GM12878 (cell line): Measurements from ENCODE around the gene OR52D1.

Experiments used
- EZH2 ChIP-seq: IDR thresholded peaks from 2 replicates; pipeline ENCODE4 v1.6.1; 2012; ENCODE audit warnings: low read depth, mild to moderate bottlenecking, control low read depth, inconsistent platforms, low read length, borderline replicate concordance; ENCODE audit not compliant: control insufficient read depth
- GABPA ChIP-seq: IDR thresholded peaks from 2 replicates; pipeline ENCODE4 v1.6.1; 2014; ENCODE audit warnings: antibody characterized with exemption, low read depth, mild to moderate bottlenecking, inconsistent platforms
- NFIC ChIP-seq: IDR thresholded peaks from 2 replicates; pipeline ENCODE4 v1.6.1; 2012; ENCODE audit warnings: low read depth, mild to moderate bottlenecking, inconsistent platforms, low read length, moderate library complexity
- SUZ12 ChIP-seq: fragments of 200-600 bp; sonication (generic); IDR thresholded peaks from one replicate; pipeline ENCODE4 v1.6.1; 2018; ENCODE audit warnings: antibody characterized with exemption, mild to moderate bottlenecking; ENCODE audit not compliant: unreplicated experiment
- TBL1XR1 ChIP-seq: IDR thresholded peaks from 2 replicates; pipeline ENCODE4 v1.6.1; 2012; ENCODE audit warnings: low read depth, low read length, improper control_type of control experiment
- TF ChIP-seq, protein P1 (sequence below): IDR thresholded peaks from 2 replicates; pipeline ENCODE4 v1.6.1; 2011; ENCODE audit warnings: low read depth, mild to moderate bottlenecking, low read length, moderate library complexity, borderline replicate concordance; ENCODE audit errors: extremely low read depth
- TF ChIP-seq, protein P2 (sequence below): IDR thresholded peaks from 2 replicates; pipeline ENCODE4 v1.6.1; 2012; ENCODE audit warnings: low read depth, low read length, improper control_type of control experiment
- TF ChIP-seq, protein P3 (sequence below), 3 experiments: IDR thresholded peaks in 2 of 3; conservative IDR thresholded peaks in 1 of 3; 2 replicates each; pipeline ENCODE4 v1.5.1; 2011; ENCODE audit warnings: low read depth in 3 of 3, low read length in 3 of 3, mild to moderate bottlenecking in 3 of 3, control low read depth in 2 of 3, moderate library complexity in 2 of 3, inconsistent platforms in 1 of 3, mixed read lengths in 1 of 3; ENCODE audit not compliant: control insufficient read depth in 2 of 3, insufficient read depth in 1 of 3; ENCODE audit errors: extremely low read depth in 1 of 3

DNA sequence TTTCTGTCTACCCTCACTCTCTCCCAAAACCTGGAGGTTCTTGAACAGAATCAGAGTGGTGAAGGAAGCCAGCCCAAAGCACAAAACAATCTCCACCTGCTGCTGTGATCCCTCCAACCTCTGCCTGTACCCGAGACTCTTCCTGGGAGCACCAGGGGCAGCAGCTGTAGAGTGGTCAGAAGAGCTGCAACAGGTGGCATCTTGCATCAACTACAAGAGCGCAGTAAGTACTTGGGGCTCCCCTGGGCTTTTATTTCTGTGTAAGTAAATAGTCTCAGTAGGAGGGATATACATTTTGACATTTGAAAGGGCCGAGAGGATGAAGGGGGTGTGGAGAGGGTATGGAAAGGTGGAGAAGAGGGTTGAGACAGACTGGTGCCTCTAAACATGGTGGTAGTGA is 36.3 kb downstream of the OR52D1 start:
- TF ChIP-seq, protein P1, sequence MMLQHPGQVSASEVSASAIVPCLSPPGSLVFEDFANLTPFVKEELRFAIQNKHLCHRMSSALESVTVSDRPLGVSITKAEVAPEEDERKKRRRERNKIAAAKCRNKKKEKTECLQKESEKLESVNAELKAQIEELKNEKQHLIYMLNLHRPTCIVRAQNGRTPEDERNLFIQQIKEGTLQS: no peak
- TF ChIP-seq EZH2 (no peak), GABPA (no peak), NFIC (no peak), SUZ12 (no peak), TBL1XR1 (no peak)
- TF ChIP-seq, protein P2, sequence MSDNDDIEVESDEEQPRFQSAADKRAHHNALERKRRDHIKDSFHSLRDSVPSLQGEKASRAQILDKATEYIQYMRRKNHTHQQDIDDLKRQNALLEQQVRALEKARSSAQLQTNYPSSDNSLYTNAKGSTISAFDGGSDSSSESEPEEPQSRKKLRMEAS: no peak
- TF ChIP-seq, protein P3, sequence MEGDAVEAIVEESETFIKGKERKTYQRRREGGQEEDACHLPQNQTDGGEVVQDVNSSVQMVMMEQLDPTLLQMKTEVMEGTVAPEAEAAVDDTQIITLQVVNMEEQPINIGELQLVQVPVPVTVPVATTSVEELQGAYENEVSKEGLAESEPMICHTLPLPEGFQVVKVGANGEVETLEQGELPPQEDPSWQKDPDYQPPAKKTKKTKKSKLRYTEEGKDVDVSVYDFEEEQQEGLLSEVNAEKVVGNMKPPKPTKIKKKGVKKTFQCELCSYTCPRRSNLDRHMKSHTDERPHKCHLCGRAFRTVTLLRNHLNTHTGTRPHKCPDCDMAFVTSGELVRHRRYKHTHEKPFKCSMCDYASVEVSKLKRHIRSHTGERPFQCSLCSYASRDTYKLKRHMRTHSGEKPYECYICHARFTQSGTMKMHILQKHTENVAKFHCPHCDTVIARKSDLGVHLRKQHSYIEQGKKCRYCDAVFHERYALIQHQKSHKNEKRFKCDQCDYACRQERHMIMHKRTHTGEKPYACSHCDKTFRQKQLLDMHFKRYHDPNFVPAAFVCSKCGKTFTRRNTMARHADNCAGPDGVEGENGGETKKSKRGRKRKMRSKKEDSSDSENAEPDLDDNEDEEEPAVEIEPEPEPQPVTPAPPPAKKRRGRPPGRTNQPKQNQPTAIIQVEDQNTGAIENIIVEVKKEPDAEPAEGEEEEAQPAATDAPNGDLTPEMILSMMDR (IDR thresholded peaks at IDR 0.05 in 2 of 3, conservative IDR thresholded peaks at IDR 0.05 in 1 of 3; ENCODE audit: control insufficient read depth in 2 of 3, extremely low read depth in 1 of 3, insufficient read depth in 1 of 3, low read depth in 3 of 3, low read length in 3 of 3): no peak
